CD4-positive, alpha-beta T cell treated with Interleukin-17A for 4 hours (primary cell): ENCODE data around the gene FLYWCH1.

Experiments used
- DNase-seq: peaks from one replicate; pipeline ENCODE4 v3.0.0-alpha.2; 2020; ENCODE audit warnings: mixed read lengths

Gene FLYWCH1

GRCh38 chr16:2911638-2912329 is at the start of gene FLYWCH1:
Gene FLYWCH1, plus strand, starts transcription at chr16:2911931. Its CDS starts 17,755 bp downstream, at chr16:2929686.
- DNase-seq: peak; percentile 99

DNA sequence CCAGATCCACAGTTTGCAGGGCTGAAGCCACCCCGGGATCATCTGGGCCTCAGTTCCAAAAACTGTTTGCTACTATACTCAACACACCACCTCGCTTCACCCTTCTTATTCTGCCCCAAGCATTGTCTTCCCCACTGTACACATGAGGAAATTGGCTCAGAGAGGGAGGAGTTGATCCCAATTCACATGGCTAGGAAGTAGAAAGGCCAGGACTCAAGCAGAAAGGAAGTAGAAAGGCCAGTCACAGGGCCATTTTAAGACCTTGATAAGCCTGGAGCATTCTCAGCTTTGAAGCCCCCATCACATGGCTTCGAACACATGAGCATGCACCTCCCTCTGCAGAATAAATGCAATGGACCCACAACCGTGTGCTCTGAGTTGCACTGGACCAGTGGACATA is 46.1 kb upstream of the FLYWCH1 start:
- no peak for DNase-seq

GRCh38 chr16:2866431-2866830 is 45.3 kb upstream of the FLYWCH1 start:
- no peak for DNase-seq

DNA sequence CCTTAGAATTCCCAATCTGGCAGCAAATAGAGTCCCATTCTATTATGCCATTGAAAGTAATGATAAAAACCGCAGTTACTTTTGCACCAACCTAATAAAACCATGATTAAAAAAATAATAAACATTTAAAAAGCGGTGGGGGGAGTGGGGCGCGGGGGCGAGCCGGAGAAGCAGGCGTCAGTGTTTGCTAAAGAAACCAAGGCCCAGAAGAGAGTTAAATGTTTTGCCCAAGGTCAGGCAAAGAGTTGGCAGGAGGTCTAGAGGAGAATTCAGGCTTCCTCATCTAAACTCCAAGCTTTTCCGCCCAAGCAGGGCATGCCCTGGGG is 44.1 kb upstream of the FLYWCH1 start:
- no peak for DNase-seq

DNA sequence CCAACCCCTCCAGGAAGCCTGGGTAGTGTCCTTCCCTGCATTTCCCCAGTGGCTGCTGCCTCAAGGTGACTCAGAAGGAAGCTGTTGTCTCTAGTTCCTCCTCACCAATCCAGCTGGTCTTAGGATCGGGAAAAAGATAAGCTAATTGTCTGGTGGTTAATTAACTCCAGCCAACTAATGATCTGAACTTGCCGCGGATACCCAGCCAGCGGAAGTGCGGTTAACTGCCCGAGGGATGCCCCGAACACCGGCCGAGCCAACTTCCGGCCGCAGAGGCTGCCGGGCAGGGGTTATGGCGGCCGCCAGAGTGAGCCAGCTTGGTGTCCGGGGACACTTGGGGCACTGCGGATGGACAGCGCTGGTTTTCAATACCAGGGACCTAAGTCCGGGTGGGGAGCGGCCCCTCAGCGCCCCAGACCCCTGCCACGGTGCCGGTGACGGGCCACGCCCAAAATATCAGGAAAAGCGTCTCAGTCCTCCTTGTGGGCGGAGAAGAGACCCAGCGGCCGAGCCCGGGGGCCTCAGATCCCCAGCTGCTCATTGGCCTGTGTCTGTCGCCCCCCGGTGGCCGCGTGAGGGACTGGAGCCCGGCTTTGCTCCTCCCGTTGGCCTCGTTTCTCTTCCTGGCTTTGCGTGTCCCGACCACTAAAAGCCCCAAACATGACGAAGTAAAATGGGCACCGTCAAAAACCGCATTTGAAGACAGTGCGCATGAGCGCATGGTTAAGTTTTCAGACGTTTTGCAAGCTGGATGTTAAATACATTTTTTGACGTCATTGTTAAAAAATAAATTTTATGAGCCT is 43.5 kb upstream of the FLYWCH1 start:
- peak; percentile 95 for DNase-seq

- no peak for DNase-seq
These were observed 39.8 kb upstream of the FLYWCH1 start for GRCh38 chr16:2871926-2872325.

- DNase-seq: no peak
These were observed 37.5 kb upstream of the FLYWCH1 start for GRCh38 chr16:2874032-2874911.

DNA sequence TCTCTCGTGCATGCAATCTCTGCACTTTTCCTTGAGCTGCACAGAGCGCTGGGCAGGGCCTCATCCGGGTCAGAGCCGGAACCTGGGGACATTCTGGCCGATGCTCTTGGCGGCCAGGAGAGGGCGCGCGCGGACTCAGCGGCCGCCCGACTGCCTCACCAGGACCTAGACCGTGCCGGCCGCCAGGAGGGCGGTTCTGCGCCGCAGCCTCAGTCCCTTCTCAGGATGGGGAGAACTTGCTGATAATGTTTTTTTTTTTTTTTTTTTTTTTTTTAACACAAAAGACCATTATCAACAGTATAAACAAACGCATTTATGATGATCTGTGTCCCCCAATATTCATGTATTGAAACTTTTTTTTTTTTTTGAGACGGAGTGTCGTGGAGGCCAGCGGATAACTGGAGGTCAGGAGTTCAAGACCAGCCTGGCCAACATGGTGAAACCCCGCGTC is 36.8 kb upstream of the FLYWCH1 start:
- DNase-seq: peak; percentile 77

- DNase-seq: no peak
These were observed 31.8 kb upstream of the FLYWCH1 start for GRCh38 chr16:2879854-2880508.

GRCh38 chr16:2881783-2882649 is 29.7 kb upstream of the FLYWCH1 start:
- DNase-seq: peak; percentile 47

GRCh38 chr16:2882650-2883457 is 28.9 kb upstream of the FLYWCH1 start, which contains the start of gene FLYWCH2:
Gene FLYWCH2, plus strand, starts transcription at chr16:2883215. Its CDS starts 13,235 bp downstream, at chr16:2896450.
- DNase-seq: peak; percentile 98

- DNase-seq: no peak
These were observed 28.2 kb upstream of the FLYWCH1 start for GRCh38 chr16:2883458-2883908.

DNA sequence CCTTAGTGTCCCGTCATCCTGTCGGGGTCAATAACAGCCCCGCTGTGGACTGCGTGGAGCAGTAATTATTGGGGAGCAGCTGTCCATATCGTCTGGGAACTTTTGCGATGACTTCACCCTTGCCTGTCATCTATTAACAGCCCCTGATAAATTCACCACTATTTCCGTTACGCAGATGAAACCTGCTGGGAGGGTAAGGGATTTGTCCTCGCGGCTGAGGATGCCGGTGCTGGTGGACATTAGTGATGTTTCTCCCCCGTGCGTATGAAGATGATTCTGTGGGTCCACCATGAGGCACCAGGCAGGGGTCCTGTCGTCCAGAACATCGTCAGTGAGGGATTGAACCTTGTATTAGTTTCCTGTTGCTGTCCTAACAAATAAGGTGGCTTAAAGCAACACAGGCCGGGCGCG is 27.7 kb upstream of the FLYWCH1 start:
- no peak for DNase-seq

- no peak for DNase-seq
These were observed 17.5 kb upstream of the FLYWCH1 start for GRCh38 chr16:2894231-2894630.

- DNase-seq: no peak
These were observed 15.9 kb upstream of the FLYWCH1 start for GRCh38 chr16:2895813-2896212.

- no peak for DNase-seq
These were observed 15.2 kb upstream of the FLYWCH1 start for GRCh38 chr16:2896480-2897010.

GRCh38 chr16:2897110-2897509 is 14.6 kb upstream of the FLYWCH1 start:
- DNase-seq: no peak

DNA sequence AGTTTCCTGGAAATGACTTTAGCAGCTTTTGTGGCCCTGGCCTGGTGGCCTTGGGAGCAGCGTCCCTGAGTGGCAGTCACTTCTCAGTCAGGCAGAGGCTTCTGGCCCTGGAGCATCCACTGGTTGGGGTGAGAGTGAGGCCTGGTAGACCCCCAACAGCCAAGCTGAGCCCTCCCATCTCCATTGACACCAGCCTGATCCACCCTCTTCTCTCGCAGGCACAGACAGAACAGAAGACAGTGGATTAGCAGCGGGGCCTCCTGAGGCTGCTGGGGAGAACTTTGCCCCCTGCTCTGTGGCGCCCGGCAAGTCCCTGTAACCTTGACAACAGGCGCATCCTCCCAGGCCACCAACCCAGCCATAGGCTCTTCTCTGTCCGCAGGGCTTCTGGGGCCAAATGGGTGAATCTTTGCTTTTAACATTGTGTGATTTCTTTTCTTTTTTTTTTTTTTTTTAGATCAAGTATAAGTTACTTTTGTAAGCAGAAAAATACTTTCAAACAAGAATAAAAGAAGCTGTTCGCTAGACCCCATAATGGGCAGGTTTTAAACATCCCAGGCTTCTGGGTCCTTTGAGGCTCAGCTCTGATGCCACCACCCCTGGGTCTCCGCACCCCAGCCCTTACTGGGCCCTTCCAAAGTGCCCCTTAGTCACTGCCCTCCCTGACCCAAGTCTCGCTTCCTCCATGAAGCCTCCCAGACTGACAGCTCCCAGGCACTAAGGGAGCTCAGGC is 12.7 kb upstream of the FLYWCH1 start:
- DNase-seq: no peak

DNA sequence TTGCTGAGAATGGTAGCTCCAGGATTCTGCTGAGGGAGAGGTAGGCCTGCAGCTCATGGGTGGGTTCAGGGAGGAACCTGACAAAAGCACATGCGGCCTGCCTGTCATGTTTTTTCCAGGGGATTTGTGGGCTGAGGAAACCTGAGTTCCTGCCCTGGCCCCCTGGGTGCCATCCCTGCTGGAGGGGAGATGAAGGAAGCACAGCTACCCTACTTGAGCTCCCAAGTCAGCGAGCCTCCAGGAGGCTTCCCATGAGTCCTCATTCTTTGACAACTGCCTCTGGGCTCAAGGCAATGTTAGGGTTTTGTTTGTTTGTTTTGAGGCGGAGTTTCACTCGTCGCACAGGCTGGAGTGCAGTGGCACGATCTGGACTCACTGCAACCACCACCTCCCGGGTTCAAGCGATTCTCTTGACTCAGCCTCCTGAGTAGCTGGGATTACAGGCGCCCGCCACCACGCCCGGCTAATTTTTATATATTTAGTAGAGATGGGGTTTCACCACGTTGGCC is 12.1 kb upstream of the FLYWCH1 start:
- no peak for DNase-seq
